NCI-H748 (cell line): Measurements from ENCODE around the gene CACNG4.
A peak's percentile ranks its signal among the peaks of the same experiment; 100 is the strongest.

Experiments used
- DNase-seq: peaks from one replicate; lab custom pipeline; 2025; ENCODE audit not compliant: unreplicated experiment; lab: John Stamatoyannopoulos, UW

CACNG4 gene

GRCh38 chr17:67056746-67057490 lies 92.4 kb downstream of the CACNG4 start:
- no peak for DNase-seq

- DNase-seq = no peak
These were observed 93.5 kb downstream of the CACNG4 start for GRCh38 chr17:67058036-67058435.

- DNase-seq = no peak
These were observed 94.9 kb downstream of the CACNG4 start for GRCh38 chr17:67059372-67059771.

GRCh38 chr17:67063141-67063540 lies 98.6 kb downstream of the CACNG4 start:
- DNase-seq = no peak

- DNase-seq = no peak
These were observed 102.2 kb downstream of the CACNG4 start for GRCh38 chr17:67066717-67067116.

GRCh38 chr17:67067571-67068482 lies 103.3 kb downstream of the CACNG4 start:
- no peak for DNase-seq

GRCh38 chr17:67068999-67069398 lies 104.5 kb downstream of the CACNG4 start:
- DNase-seq = peak; percentile 44

GRCh38 chr17:67069603-67070136 lies 105.2 kb downstream of the CACNG4 start:
- DNase-seq = no peak

GRCh38 chr17:67071595-67071994 lies 107.1 kb downstream of the CACNG4 start:
- DNase-seq = no peak

- DNase-seq = no peak
These were observed 108.4 kb downstream of the CACNG4 start for GRCh38 chr17:67072885-67073284.

GRCh38 chr17:67074781-67075180 lies 110.3 kb downstream of the CACNG4 start:
- DNase-seq = no peak

GRCh38 chr17:67076290-67076689 lies 111.8 kb downstream of the CACNG4 start:
- DNase-seq = no peak

GRCh38 chr17:67078292-67078691 lies 113.8 kb downstream of the CACNG4 start:
- DNase-seq = no peak

- no peak for DNase-seq
These were observed 115.0 kb downstream of the CACNG4 start for GRCh38 chr17:67079491-67079890.

GRCh38 chr17:67080804-67081203 lies 116.3 kb downstream of the CACNG4 start:
- DNase-seq = no peak

- no peak for DNase-seq
These were observed 117.6 kb downstream of the CACNG4 start for GRCh38 chr17:67082107-67082506.
